ENCODE results near the gene ENHO.

ENHO gene

DNA sequence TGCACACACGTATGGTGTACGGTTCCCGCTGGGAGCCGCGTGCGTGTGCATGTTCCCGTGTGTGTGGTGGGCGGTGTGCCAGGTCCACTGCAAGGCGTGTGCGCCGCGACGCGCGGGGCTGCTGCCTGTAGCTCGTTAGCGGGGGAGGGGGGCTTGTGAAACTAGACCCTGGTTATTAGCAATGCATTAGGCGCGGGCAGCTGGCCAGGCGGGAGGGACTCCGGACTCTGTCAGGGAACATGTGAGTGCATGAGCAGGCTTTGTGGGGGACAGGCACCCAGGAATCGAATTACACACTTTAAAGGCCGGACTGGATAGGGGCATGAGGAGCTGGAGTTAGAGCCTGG is 32.2 kb upstream of the ENHO start:
- DNase-seq: no peak

DNA sequence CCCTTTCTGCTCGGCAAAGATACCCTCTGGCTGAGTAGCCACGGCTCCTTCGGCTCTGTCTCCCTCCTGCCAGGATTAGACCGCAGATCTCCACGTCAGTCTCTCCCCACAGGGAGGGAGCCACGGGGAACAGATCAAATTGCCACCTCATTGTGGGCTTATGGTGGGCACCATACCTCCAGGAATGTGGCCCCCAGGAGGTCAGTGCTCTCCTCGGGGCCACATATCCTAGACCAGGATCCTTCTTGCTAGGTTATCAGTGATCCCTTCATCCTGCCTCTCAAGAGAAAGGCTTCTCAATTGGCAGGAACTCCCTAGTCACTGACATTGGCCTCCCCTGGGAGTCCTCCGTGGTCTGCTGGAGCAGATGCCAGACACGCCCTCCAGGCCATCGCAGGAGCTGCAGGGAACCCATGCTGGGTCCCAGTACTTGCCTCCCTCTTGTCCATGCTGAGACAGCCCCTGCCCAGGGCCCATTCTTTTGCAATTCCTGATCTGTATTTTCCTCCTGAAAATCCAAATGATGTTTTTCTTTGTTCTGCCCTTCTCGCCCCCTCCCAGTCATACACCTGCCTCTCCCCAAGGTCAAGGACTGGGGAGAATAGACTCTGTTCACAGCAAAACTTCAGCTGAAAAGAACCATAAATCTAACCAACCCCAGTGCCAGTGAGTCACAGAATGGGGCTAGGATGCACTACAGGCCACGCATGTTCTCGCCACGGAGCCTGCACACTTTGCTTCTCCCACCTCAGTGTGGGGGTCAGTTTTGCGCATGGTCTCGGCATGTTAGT is 31.6 kb upstream of the ENHO start:
- DNase-seq: peak; percentile 22

DNA sequence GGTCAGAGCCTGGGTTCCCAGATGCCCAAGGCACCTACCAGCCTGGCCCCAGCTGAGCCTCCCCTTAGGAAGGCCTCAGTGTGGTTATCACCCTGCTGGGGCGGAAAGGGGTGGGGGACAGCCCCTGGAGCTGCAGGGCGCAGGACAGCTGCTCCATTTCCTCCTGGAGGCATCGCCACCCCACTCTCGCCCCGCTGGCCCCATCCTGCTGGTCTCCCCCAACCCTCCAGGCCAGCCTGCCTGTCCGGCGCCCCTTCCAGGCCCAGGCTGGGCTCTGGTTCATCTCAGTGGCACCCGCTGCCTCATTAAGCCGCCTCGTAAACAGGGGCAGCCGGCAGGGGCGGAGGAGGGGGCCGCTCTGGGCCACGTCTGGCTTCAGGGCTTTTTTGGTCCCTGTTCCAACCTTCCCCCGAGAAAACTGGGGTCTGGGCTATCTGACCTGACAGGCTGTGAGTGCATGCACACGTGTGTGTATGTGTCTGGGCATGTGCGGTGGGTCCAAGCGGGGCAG is 30.8 kb upstream of the ENHO start:
- DNase-seq: no peak

DNA sequence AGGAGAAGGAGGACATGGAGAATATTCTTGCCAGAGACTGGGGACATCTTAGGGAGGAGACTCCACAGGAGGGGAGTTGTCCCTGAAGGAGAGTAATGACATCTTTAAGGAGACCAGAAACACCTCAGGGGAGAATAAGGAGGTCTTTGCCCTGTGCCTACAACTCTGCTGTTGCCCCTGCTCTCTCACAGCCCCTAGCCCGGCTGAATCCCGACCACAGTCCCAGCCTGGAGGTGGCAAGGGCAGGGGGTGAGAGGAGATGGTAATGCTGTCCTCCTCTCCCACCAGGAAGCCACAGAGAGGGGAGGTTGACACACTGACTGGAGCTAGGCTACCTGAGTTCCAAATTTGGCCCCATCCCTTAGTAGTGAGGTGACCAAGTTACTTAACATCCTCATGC is 30.2 kb upstream of the ENHO start:
- no peak for DNase-seq

DNA sequence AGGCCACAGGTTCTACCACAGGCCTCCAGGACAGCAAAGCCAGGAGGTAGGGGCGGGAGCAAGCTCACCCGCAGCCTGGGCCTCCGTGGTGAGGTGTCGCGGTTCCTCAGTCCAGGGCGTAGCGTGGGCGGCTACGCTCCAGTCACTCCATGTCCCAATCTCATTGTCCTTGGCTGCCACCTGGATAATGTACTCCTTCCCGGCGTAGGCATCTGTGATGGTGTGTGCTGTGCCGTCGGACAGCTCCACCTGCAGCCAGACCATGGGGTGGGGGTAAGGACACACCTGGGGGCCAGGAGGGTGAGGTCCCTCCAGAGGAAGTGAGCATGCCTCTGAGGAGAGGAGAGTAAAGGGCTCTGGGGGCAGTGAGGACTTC is 29.8 kb upstream of the ENHO start:
- DNase-seq: no peak

DNA sequence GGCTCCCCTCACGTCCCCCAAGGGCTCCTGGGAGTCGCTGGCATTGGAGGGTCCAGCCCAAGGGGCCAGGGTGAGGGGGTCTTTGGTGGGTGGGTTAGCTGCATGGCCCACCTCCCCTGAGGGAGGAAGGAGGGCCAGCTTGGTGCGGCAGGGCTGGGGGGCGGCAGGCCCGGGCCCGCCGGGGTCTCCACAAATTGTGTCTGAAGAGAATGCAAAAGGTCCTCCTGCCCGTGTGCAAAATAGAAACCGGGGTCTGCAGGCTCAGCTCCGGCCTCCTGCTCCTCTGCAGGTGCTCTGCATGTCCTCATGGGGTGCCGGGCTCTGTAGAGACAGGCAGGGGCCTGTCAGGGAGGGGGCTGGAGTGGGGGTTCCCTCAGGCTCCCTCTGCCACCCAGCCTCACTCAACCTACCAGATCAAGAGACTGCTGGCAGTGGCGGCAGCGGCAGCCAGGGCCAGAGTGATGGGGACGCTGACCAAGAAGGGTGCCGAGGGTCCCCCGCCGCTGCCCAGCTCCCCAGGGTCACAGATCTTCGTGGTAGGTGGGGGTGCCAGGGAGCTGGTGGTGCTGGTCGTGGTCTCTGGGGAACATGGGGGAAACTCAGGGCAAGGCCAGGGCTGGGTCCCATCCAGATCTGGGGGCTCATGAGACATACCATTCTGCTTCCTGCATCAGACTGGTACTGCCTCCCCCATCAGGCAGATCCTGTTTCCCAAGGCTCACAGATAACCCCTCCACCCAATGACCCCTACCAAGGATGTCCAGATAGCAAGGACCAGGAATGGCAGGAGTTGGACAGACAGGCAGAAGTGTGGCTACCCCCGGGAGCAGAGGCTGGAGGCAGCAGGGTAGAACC is 29.2 kb upstream of the ENHO start:
- no peak for DNase-seq

DNA sequence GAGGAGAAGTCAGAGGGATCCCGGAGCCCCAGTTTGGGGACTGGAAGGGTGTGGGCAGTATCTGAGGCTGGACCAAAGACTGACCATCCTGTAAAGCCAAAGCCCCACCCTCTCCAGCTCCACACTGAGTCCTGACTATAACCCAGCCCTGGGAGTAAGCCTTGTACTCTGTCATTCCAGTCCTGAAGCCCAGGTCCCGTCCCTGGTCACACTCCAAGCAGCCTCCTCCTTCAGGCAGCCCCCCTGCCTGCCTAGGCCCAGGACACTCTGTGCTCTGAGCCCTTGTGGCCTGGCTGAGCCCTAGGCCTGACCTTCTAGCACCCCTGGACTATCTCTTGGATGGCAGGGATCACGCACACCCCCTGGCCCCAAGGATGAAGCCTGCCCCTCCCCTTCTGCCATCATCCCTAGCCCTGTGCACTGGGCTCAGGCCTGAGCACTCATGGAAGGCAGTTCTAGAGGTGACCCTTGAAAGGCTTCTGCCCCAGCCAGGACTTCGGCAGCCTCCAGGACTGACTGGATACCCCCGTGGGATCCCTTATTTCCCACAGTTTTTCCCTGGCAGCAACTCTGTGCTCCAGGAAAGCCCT is 28.0 kb upstream of the ENHO start:
- DNase-seq: no peak

DNA sequence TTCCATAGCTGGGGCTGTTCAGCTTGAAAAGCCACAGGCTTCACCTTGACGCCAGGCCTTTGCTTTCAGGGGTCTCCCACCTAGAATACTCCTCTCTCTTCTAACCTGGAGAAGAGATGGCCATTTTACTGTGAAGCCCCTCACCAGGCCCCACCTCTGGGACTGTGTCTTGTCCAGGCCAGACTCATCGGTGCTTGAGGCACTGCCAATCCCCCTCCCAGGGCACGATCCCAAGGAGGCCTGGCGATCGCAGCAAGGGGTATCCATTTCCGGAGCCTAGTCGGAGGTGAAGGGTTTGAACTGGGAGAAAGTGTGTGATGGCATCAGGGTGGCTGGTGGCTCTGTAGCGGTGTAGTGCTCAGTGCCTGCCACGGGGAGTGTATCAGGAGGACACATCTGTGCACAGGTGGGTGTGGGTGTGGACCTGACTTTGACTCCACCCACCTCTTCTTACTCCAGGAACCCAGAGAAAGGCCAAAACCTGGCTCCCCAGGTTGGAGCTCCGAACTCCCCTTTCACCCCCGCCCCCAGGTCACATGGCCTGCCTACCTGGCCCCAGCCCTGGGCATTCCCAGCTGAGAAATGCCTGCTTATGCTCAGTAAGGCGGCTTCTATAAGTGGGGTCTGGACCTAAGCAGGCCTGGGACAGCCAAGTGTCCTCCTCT is 27.4 kb upstream of the ENHO start:
- no peak for DNase-seq

DNA sequence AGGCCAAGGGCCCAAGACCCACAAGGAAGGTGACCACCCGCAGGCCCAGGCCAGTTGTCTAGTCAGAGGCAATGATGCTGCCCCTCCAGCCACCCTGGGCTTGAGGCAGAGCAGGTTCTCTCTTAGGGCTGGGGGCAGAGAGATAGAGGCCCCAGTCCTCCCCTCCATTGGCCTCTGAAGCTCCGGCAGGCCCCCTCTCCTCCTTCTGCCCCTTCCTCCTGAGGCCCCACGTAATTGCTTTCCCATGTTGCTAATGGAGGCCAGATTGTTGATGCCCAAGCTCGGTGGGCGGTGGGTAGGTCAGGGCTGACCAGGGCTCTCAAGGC is 26.6 kb upstream of the ENHO start:
- no peak for DNase-seq

DNA sequence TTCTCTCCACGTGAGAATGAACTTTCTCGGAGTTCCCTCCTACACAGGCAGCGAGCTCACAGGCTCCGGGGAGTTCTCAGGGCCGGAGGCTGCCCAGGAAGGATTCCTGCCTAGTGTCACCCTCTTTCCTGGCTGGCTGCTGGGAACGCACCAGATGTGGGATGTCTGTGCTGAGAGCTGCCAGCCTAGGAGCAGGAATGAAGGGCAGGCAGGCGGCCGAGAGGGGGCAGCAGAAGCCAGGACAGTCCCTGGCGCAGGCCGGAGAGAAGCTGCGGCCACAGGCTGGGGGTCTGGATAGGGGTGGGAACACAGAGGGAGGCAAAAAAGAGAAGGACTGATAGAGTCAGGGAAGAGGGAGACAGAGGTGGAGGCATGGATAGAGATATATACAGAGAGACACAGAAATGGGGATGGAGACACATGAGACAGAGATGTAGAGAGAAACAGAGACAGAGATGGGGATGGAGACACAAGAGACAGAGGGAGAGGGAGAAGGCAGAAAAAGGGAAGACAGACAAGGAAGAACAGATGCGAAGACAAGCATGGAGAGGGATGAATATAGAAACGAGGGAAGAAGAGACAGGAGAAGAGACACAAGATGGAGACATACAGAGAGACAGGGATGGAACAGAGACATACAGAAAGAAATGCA is 25.3 kb upstream of the ENHO start:
- DNase-seq: peak; percentile 68

DNA sequence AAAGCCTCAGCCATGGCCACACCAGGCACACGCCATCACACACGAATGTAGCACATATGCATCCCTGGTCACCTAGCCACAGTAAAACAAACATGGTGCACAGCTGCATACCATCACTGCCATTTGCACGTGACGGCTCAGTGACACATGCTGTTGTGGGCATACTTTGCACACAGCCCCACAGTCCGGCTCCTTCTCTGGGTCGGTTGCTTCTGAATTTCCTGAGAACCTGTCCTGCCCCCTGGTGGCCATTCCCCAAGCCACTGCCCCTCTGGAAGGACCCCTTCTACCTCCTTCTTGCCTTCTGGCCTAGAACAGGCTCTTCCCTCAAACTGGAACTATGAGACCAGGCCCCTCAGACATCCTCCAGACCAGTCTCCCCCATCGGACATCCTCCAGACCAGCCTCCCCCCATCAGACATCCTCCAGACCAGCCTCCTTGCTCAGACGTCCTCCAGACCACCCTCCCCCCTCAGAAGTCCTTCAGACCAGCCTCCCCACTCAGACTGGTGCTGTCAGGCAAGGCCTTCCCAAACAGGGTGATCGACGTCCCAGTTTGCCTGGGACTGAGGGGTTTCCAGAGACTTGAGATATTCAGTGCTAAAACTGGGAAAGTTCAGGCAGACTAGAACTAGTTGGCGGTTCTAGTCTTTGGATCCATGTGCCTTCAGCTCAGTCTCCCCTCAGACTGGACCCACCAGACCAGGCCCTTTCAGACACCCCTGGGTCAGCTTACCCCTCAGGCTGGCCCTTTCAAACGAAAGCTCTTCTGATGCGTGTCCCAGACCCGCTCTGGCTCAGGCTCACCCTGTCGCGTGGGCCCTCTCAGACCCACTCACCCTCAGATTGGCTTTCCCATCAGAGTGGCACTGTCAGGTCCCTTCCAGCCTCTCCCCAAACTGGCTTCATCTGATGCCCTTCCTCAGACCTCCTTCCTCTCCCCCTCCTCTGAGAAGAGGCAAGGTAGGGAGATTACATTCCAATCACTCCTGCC is 24.3 kb upstream of the ENHO start:
- peak; percentile 77 for DNase-seq

DNA sequence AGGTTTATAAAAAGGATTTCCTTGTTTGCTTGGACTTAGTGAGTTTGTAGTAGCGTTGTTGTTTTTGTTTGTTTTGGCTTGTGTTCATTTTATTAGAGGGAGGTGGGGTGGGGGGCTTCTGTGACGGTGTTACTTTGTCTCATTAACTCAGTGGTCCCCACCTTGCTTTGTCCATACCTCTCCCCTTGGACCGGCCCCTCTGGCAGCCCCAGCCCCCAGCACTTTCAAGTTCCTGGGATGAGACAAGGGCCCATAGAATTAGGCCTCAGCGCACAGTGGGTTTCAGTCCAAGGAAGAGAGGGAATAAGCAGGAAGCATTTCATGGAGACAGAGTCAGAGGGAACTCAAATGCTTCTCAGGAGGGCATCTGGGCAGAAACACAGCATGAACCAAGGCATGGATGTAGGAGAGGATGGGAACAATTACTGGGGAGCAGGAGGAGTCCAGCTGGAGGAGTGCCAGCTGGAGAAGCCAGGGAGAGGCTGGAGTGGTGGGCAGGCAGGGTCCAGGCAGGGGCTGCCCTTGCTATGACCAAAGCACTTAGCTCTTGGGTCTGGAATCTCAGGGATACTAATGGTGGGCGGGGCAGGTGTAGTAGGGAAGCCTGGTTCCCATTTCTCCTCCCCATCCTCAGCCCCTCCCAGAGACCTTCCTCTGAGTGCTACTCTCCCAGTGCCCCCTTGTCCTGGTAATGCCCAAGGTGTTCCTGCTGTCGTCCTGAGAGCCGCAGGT is 23.5 kb upstream of the ENHO start:
- DNase-seq: no peak

DNA sequence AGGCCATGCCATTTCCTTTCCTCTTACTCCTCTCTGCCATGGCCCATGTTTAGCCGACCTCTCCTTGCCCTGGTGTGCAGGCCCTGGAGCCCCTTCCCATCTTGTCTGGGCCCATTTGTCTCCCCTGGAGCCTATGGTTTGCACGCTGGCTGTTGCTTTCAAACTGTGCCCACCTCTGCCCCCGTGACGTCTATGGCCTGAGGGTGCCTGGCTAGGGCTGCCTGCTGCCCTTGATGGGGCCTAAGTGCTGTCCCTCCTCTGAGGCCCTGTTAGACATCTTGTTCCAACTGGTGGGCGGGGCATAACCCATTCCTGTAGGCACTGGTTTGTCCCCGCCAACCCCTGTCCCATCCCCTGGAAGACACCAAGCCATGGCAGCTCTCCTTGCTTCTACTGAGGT is 22.7 kb upstream of the ENHO start:
- DNase-seq: no peak

DNA sequence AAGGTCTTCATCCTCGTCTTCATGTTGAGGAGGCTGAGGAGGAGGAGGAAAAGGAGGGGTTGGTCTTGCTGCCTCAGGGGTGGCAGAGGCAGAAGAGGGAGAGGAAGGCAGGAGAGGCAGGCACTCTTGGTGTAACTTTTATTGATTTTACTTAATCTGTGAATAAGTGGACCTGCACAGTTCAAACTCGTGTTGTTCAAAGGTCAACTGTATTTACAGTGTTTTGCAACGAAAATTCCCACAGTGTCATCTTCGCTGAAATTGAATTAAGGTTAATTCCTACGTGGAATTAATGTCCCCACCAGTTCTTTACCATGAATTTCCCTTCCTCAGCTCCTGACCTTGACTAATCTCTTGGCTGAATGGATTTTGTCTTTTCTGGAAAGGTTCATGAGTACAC is 21.2 kb upstream of the ENHO start:
- no peak for DNase-seq

DNA sequence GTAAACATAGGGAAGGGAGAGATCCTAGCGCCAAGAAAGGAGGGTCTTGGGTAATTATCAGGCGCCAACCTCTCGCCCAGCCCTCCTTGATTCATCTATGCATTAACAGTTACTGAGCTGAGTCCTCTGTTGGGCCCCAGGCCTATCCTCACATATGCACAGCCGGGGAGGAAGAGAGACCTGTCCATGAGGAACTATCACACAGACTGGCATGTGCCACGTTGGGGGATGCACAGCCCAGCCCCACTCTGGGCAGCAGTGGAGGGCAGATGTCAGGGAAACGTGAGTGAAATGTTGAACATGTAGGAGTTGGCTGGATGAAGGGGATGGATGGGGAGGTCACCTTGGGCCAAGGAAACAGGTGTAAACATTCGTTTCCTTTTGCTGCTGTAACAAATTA is 18.8 kb upstream of the ENHO start:
- DNase-seq: no peak

DNA sequence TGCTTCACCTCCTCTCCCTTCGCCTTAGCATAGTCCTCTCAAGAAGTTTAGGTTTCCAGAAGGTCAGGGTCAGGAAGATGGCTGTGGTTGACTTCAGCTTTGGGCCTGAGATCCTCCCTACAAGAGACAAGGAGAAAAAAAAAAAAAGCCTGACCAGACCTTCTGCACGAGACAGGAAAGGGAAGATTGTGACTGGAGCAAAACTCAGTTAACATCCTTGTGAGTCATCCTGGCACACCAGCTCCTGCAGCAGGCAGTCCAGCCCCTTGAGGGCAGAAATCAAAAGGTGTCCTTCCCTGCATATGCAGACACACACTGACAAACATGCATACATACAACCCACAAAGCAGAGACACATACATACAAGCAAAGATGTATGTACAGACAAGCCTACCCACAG is 18.0 kb upstream of the ENHO start:
- DNase-seq: peak; percentile 13

DNA sequence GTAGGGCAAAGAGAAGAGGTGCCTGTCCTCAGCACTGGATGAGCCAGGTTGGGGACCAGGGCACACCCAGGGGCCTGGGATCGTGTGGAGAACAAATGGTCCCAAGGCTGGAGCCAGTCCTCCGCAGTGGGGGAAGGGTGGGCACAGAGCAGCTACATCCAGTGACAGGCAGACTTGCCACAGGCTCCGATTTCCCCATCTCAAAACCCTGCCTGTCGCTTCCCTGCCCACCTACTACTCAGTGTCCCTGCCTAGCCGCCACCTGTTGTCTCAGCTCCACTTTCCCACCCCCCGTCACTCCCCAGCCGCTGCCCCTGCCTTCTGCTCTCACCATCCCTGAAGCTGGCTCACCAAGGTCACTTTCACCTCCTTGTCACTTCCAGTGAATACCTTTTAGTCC is 13.9 kb upstream of the ENHO start:
- DNase-seq: no peak

DNA sequence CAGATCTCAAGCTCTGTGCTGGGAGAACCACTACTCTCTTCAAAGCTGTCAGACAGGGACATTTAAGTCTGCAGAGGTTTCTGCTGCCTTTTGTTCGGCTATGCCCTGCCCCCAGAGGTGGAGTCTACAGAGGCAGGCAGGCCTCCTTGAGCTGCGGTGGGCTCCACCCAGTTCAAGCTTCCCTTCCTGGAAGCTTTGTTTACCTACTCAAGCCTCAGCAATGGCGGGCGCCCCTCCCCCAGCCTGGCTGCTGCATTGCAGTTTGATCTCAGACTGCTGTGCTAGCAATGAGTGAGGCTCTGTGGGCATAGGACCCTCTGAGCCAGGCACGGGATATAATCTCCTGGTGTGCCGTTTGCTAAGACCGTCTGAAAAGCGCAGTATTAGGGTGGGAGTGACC is 9.3 kb upstream of the ENHO start:
- DNase-seq: peak; percentile 17

DNA sequence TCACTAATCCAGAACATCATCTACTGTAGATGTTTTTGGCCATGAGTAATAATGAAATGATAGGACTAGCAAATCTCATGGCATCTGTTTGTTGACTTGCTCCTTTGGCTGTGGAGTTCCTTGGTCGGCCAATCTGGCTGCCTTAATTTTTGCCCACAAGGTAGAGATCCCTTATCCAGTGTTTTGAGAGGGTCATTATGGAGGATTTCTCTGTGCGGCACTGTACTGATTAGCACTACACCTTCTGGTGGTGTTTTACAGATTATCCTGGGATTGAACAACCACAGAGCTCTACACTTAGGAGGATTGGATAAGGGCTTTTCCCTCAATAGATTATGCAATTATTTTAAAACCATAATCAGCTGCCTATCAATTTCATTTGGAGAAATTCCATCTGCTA is 3.2 kb upstream of the ENHO start:
- no peak for DNase-seq

DNA sequence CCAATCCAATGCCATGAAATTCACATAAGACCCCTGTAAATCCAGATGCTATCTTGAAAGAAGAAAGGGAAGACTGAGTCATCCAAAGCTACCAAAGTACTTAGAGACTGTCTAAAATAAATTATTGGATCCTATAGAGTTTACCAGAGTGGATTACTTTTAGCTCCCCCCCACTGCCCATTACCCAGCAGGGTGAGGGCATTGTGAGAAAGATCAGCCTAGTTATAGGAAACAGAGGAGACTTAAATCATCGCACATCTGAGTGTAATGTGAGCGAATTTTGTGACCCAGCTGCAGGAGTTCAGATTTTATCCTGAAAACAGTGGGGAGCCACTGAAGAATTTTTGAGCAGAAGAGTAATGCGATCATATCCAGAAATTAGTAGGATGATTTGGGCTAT is 1.6 kb upstream of the ENHO start:
- DNase-seq: no peak

Data from DMS53 (cell line).